Lower leg skin (tissue), 3 donors: ENCODE results near the gene MSANTD1.

Experiments
- CTCF ChIP-seq, 3 donors: fragments of 450-650 bp; IDR thresholded peaks; one replicate each; pipeline ENCODE4 v1.5.1; 2016; ENCODE audit warnings: antibody characterized with exemption in 3 of 3, mild to moderate bottlenecking in 3 of 3, moderate library complexity in 2 of 3
- POLR2A ChIP-seq, 2 donors: fragments of 450-650 bp; IDR thresholded peaks; one replicate each; pipeline ENCODE4 v1.6.1; 2016 to 2017; ENCODE audit warnings: antibody characterized with exemption in 2 of 2, mild to moderate bottlenecking in 1 of 2, moderate library complexity in 1 of 2

- TF ChIP-seq CTCF (IDR thresholded peaks at IDR 0.05) (no peak), POLR2A (IDR thresholded peaks at IDR 0.05) (no peak)
These were observed 39.7 kb downstream of the MSANTD1 start for GRCh38 chr4:3288571-3289094.
